Skeletal muscle tissue (tissue), 4 donors: ENCODE measurements around the gene TNKS1BP1. TPM values are rescaled to one million over a fixed set of nuclear protein-coding genes. Genes with fewer than 3 reads are reported as not detected.

Source experiments
- H3K27ac ChIP-seq: one replicate; pipeline ENCODE4 v1.7.0; 2013; ENCODE audit warnings: mild to moderate bottlenecking, low read depth, low read length, inconsistent platforms
- H3K27me3 ChIP-seq, 3 donors: one replicate each; pipeline ENCODE4 v1.7.0; 2013; ENCODE audit warnings: low read length in 3 of 3; ENCODE audit not compliant: control insufficient read depth in 3 of 3, insufficient read depth in 3 of 3
- H3K36me3 ChIP-seq, 3 donors: one replicate each; pipeline ENCODE4 v1.7.0; 2013; ENCODE audit warnings: low read length in 3 of 3; ENCODE audit not compliant: control insufficient read depth in 3 of 3, insufficient read depth in 3 of 3
- H3K4me1 ChIP-seq, 3 donors: one replicate each; pipeline ENCODE4 v1.7.0; 2013; ENCODE audit warnings: low read length in 3 of 3, mild to moderate bottlenecking in 3 of 3; ENCODE audit not compliant: control insufficient read depth in 3 of 3, insufficient read depth in 3 of 3
- H3K4me3 ChIP-seq, 3 donors: one replicate each; pipeline ENCODE4 v1.7.0; 2013; ENCODE audit warnings: low read length in 3 of 3
- H3K9ac ChIP-seq, 3 donors: one replicate each; pipeline ENCODE4 v1.7.0; 2013; ENCODE audit warnings: low read length in 3 of 3, mild to moderate bottlenecking in 3 of 3, moderate library complexity in 2 of 3, low read depth in 1 of 3
- H3K9me3 ChIP-seq, 3 donors: one replicate each; pipeline ENCODE4 v1.7.0; 2013; ENCODE audit warnings: low read length in 3 of 3; ENCODE audit not compliant: control insufficient read depth in 3 of 3
- total RNA-seq: library from RNA; depleted of rRNA; stranded (reverse); fragments of >200 nt; gene quantifications from one replicate; pipeline ENCODE4 v1.2.3, GENCODE V29; 2014
- donor health status: Osteomylitis.

TNKS1BP1 gene
- total RNA-seq, 1 donor from 2014 or later = 65.2 TPM

DNA sequence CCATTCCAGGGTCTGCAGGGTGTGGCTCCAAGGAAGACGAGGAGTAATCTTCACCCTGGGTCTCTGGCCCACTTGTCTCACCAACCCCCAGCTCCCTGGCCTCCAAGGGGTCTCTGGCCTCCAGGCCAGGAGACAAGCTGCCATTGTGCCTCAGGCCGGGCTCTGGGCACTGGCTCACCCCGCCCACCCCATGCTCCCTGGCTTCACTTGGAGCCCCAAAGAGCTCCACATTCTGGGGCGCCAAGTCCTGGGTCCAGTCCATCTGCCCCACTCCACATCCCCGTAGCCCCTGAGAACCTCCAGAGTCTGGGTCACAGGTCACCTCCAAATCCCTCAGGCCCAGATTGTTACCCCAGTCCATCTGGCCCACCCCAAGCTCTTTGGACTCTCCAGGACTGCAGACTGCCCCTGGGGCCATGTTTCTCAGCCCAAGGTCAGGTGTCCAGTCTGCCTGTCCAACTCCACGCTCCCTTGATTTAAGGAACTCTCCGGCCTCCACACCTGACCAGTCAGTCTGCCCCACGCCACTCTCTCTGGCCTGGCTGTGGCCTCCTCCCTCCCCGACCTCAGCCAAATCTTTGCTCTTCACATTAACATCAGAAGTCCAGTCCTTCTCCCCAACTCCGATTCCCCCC lies 16.2 kb downstream of the TNKS1BP1 start:
- Histone ChIP-seq H3K4me3 (peak overlapping the region in 2 of 3 donors; percentile 6 to 44), H3K9me3 (no peaks in the 10 kb centered on the region), H3K27me3 (no peaks in the 10 kb centered on the region), H3K27ac (peak overlapping the region; percentile 46), H3K4me1 (peaks cover 79 to 87% (median 80%) of the 10 kb centered on the region in 3 donors), H3K9ac (peak overlapping the region in 2 of 3 donors; percentile 50 to 60), H3K36me3 (peaks cover 7 to 27% (median 18%) of the 10 kb centered on the region in 3 donors)

DNA sequence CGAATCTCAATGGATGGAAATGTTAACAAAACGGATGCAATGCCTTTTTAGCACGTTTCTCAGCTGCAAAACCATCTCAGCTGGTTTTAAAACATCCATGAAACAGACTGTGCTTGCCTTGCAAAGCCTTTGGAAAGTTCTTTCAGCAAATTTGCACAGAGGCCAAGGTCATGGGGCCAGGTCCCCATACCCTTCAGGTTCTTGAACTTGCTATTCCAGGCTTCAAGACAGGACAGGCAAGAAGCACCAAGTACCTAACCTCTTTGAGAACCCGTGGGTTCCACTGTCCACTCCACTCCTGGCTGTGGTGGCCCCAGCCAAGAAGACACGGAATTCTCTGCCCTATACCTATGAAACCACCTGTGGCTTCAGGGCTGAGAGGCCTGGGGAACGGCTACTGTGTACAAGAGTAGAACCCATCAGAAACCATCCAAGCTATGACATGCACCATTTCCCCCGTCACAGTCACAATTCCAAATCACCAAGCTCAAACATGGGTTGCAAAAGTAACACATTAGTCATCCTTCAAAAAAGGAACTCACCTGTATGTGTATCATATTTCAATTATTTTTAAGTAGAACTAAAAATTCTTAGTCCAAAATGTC lies 17.0 kb downstream of the TNKS1BP1 start:
- Histone ChIP-seq H3K4me3 (peak overlapping the region; percentile 14 to 41 (median 33)), H3K9ac (peak overlapping the region in 2 of 3 donors; percentile 25 to 42), H3K4me1 (peaks cover 75 to 82% (median 78%) of the 10 kb centered on the region in 3 donors), H3K36me3 (peaks cover 12 to 28% (median 15%) of the 10 kb centered on the region in 3 donors), H3K27me3 (no peaks in the 10 kb centered on the region), H3K27ac (no peak overlapping the region), H3K9me3 (no peaks in the 10 kb centered on the region)

DNA sequence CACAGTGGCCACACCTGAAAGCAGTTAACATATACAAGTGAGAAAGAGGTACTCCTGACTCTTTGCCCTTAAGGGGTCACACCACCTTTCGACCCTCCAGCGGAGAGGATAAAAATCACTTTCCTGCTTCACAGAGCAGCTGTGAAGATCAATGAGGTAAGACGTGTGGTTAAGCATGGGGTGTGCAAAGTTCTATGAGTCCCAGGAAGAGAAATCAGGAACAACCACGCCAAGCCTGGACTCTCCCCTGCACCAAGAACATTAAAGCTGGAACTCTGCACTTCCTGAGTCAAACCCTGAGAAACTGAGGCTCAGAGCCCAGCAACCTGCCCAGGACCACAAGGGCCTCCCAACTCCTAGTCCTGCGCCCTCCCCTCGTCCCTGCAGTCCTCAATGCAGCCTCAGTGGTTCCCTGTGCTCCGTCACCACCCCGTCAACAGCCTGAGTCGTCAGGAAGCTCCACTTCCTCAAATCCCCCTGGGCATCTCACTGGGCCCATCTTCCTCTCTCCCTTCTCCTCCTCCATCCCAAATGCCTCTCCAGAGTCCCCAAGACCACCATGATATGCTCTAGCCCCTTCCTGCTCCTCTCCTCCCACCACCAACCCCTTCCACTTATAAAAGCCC lies 17.7 kb downstream of the TNKS1BP1 start:
- H3K36me3 ChIP-seq = peaks cover 13 to 31% (median 18%) of the 10 kb centered on the region in 3 donors
- H3K9ac ChIP-seq = peak overlapping the region; percentile 25 to 42 (median 33)
- no peaks in the 10 kb centered on the region for H3K27me3 ChIP-seq
- peak overlapping the region; percentile 14 to 33 (median 22) for H3K4me3 ChIP-seq
- peaks cover 67 to 75% (median 71%) of the 10 kb centered on the region in 3 donors for H3K4me1 ChIP-seq
- H3K27ac ChIP-seq = no peak overlapping the region
- no peaks in the 10 kb centered on the region for H3K9me3 ChIP-seq

DNA sequence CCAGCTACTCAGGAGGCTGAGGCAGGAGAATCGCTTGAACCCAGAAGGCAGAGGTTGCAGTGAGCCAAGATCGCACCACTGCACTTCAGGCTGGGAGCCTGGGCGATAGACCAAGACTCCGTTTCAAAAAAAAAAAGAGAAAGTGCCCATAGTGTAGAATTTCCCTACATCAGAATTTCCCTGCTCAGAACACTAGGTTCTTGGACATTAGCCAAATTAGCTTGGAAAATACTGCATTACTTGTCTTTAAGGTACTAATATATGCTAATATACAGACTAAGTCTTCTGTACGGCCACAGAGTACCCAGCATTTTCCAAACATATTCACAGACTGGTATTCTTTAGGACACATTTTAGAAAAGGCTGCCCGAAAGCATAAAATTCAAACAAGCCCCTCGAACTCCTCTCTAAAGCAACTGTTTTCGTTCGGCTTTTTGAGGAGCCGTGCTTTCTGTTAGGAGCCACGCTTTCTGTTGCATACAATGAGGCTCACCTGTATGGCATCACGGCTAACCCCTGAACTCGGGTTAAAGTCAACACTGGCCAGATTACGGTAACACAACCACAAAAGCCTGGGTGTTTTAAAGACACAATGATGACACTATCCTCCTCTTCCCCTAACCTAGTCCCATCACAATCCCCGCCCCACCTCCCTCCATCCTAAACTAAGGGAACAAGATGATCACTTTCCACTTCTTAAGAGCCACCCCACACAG lies 18.4 kb downstream of the TNKS1BP1 start:
- Histone ChIP-seq H3K9me3 (no peaks in the 10 kb centered on the region), H3K27me3 (no peaks in the 10 kb centered on the region), H3K9ac (no peak overlapping the region), H3K36me3 (peaks cover 20 to 38% (median 26%) of the 10 kb centered on the region in 3 donors), H3K4me1 (peaks cover 63 to 69% (median 65%) of the 10 kb centered on the region in 3 donors), H3K4me3 (no peak overlapping the region), H3K27ac (no peak overlapping the region)

DNA sequence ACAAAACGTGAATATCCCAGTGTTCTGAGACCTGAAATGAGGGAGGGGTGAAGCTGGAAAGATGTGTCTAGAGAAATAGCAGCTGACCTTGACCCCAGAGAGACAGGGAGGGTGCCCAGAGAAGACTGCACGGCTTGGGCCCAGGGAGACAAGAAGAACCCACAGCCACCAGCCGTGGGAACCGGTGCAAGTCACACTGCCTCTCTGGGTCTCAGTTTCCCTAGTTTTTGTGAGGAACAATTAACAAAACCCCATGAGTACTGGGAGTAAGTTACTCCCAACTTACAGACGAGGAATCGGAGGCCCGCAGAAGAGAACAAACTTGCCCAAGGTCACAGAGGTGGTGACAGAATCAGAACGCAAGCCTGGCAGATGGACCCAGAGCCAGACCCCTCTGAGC lies 19.2 kb downstream of the TNKS1BP1 start:
- H3K4me3 ChIP-seq = no peak overlapping the region
- no peaks in the 10 kb centered on the region for H3K27me3 ChIP-seq
- H3K27ac ChIP-seq = no peak overlapping the region
- no peaks in the 10 kb centered on the region for H3K9me3 ChIP-seq
- peaks cover 28 to 45% (median 34%) of the 10 kb centered on the region in 3 donors for H3K36me3 ChIP-seq
- no peak overlapping the region for H3K9ac ChIP-seq
- H3K4me1 ChIP-seq = peaks cover 57 to 63% (median 59%) of the 10 kb centered on the region in 3 donors

DNA sequence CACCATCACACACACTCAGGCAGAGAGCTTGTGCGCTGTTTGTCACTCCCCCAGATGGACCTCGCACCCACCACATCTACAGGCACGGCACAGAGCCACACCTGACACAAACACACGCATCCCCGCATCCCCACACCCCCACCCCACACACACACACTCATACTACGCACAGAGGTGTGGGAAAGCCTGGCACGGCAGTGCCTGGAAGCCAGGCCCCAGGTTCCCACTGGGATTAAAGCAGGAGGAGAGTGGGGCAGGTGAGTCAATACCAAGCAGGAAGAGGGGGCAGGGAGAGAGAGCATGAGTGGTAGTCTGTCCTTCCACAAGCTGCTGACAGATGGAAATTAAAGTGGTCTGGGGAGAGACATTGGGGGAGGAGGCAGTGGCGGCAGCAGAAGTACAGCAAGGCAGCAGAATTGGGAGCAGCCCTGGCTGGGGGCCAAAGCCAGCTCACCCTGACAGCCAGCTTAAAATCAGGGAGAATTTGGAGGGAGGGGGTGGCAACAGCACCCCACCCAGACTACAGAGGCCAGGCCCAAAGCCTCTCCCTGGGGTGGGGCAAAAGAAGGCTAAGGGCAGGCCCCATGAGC lies 20.7 kb downstream of the TNKS1BP1 start:
- Histone ChIP-seq H3K4me1 (peaks cover 43 to 49% (median 45%) of the 10 kb centered on the region in 3 donors), H3K27me3 (no peaks in the 10 kb centered on the region), H3K9ac (peak overlapping the region in 2 of 3 donors; percentile 43 to 50), H3K9me3 (peaks cover 4 to 12% (median 5%) of the 10 kb centered on the region in 3 donors), H3K4me3 (no peak overlapping the region), H3K36me3 (peaks cover 39 to 48% (median 47%) of the 10 kb centered on the region in 3 donors), H3K27ac (no peak overlapping the region)

DNA sequence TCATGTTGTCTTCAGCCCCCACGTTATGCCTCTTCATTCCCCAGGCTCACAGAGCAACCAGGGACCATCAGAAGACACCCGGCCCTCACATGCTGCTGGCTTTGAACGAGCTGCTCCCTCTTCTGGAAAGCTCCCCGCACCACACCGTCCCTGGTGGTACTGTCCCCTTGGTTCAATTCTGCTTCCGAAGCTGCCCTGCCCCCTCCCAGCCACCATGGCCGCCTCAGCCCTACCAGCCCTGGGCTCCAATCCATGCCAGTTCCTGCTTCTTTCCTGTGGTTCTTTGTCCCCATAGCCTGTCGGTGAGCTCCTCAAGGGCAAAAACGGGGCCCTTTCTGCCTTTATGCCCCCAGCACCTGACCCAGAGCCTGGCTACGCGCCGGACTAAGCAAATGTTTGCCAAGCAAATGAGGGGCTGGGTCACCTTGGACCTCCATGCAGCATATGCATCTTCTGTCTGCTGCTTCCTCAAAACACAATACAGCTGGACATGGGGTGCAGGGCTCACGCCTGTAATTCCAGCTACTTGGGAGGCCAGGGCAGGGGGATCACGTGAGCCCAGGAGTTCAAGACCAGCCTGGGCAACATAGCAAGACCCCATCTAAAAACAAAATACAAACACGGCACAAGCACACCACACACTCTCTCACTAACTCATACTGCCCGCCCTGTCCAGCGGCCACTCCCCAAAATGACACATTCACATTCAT lies 21.3 kb downstream of the TNKS1BP1 start:
- Histone ChIP-seq H3K4me1 (peaks cover 37 to 42% (median 38%) of the 10 kb centered on the region in 3 donors), H3K9me3 (peaks cover 5 to 12% (median 7%) of the 10 kb centered on the region in 3 donors), H3K27ac (no peak overlapping the region), H3K9ac (no peak overlapping the region), H3K27me3 (no peaks in the 10 kb centered on the region), H3K36me3 (peaks cover 38 to 51% (median 51%) of the 10 kb centered on the region in 3 donors), H3K4me3 (no peak overlapping the region)

DNA sequence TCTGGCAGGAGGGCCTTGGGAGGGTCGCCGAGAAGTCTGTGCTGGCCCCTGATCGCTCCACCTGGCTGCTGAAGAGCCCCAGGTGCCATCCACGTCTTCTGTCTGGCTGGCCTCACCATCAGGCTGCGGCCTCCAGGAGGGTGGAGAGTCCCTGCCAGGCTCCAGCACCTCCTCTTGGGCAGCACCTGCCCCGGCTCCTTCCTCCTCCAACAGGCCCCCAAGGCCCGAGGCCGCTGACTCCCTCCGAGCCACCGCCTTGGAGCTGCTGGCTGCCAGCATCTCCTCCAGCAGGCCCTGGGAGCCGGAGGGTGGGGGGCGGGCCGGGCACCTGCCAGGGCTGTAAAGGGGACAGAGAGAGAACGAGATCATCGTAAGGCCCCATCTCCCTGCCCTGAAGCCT lies 22.3 kb downstream of the TNKS1BP1 start:
- no peak overlapping the region for H3K9ac ChIP-seq
- peaks cover 5 to 12% (median 7%) of the 10 kb centered on the region in 3 donors for H3K9me3 ChIP-seq
- peaks cover 42 to 58% (median 56%) of the 10 kb centered on the region in 3 donors for H3K36me3 ChIP-seq
- H3K27me3 ChIP-seq = no peaks in the 10 kb centered on the region
- peaks cover 28 to 33% (median 29%) of the 10 kb centered on the region in 3 donors for H3K4me1 ChIP-seq
- H3K27ac ChIP-seq = no peak overlapping the region
- H3K4me3 ChIP-seq = no peak overlapping the region
